ENCODE data around the gene CTNNA3.
"Not testable (repeated sequence)": the region's sequence is repeated elsewhere in the genome, so short reads cannot be mapped to it uniquely, and the experiment has no call there.

The CTNNA3 gene

DNA sequence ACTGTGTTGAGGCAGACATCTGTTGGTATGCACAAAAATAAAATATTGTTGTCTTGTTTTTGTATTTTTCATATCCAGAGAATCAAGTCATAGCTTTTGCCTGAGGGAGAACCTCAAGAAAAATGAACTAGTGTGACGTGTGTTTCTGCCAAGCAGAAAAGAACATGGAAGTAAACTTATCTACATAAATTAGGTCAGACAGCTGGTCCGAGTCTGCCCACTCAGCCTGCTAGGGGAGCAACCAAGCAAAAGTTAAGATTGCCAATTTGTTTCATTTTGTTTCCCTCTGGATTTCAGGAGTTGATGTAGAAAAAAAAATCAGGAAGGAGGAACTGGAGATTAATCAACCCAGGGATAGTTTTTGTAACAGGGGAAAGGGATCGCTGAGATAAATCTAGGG, 1342.6 kb downstream of the CTNNA3 start:
- no peak for FAIRE-seq
- no peak for DNase-seq (ENCODE audit: insufficient read length, low spot score)

DNA sequence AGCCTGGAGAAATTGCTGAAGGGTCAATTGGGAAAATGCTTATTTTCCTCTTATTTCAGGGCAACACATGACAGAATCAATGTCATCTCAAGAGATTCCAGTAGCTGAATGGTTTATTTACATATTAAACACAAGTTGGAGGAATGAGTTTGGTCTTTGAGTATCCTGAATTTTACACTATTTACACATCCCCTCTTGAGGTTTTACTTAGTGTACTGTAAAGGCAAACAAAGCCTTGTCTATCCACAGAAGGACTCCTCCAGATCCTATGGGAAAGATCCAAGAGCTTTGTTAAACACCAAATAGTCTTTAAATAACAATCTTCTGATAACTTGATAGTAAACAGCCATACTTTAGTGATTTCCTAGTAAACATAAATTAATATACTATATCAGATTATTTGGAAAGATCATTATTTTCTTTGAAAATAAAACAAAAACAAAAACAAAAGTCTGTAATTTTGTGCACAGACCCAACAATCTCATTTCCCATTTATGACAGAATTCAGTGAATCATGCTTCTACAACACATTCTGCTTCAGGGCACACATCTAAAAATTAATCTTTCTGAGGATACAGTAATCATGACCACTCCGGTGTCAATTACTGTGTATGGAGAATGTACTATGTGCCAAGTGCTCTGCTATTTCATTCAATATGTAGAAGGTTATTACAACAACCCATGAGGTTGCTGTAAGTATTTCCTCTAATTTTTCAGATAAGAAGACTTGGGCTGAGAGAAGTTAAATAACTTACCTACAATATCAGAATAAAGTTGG, 1345.2 kb downstream of the CTNNA3 start:
- FAIRE-seq = no peak
- no peak for DNase-seq (ENCODE audit: insufficient read length, low spot score)

DNA sequence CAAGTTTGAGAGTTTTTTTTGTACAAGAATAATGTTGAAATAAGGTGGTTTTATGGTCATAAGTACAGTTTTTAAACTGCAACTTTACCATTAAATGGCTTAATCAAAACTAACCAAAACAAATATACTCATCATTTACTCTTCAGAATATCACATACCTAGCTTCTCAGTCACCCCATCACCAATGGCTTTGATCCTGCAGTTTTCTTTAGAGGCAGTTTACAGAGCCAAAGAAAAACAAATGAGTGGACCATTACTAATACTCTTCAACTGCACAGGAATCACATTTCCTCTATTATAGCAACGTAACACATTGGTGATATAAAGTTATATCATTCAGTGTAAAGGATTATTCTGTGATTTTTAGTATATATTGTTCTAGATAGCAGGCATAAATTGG, 1346.3 kb downstream of the CTNNA3 start:
- FAIRE-seq (no peak), DNase-seq (ENCODE audit: insufficient read length, low spot score) (no peak)

GRCh38 chr10:66349076-66349475, 1346.9 kb downstream of the CTNNA3 start:
- DNase-seq (ENCODE audit: insufficient read length, low spot score) (no peak), FAIRE-seq (no peak)

DNA sequence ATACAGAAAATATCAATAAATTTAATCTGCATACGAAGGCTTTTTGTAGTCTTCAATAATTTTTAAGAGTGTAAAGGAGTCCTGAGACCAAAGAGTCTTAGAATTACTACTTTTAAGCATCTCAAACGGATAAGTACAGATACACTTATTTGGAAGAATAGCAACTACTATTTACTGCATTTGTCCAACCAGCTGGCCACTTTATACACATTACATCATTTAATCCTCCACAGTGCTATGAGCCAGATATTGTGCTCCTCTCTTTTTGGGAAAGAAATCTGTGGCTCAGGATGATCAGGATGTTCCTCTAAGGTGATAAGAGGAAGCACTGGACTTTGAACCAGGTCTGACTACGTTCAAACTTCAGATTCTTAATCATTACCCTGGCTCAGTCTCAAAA, 1358.8 kb downstream of the CTNNA3 start:
- DNase-seq (ENCODE audit: insufficient read length, low spot score) (no peak), FAIRE-seq (no peak)

- FAIRE-seq (no peak), DNase-seq (ENCODE audit: insufficient read length, low spot score) (no peak)
These were observed 1359.2 kb downstream of the CTNNA3 start for GRCh38 chr10:66336791-66337190.

DNA sequence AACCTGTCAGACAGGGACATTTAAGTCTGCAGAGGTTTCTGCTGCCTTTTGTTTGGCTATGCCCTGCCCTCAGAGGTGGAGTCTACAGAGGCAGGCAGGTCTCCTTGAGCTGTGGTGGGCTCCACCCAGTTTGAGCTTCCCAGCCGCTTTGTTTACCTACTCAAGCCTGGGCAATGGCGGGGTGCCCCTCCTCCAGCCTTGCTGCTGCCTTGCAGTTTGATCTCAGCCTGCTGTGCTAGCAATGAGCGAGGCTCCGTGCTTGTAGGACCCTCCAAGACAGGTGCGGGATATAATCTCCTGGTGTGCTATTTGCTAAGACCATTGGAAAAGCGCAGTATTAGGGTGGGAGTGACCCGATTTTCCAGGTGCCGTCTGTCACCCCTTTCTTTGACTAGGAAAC, 1360.2 kb downstream of the CTNNA3 start:
- DNase-seq (ENCODE audit: insufficient read length, low spot score); FAIRE-seq: not testable (repeated sequence)

DNA sequence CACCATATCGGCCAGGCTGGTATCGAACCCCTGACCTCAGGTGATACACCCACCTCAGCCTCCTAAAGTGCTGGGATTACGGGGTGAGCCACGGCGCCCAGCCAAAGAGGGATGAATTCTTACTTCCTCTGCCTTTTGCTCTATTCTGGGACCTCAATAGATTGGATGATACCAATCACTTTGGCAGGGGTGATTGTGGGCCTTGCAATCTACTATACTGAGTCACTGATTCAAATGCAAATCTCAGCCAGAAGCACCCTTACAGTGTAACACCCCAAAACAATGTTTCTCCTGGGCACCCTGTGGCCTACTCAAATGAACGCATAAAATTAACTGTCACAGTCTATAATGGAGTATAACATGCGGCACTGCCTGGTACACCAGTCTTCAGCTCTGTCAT, 1366.8 kb downstream of the CTNNA3 start:
- DNase-seq (ENCODE audit: insufficient read length, low spot score) (no peak), FAIRE-seq (no peak)

DNA sequence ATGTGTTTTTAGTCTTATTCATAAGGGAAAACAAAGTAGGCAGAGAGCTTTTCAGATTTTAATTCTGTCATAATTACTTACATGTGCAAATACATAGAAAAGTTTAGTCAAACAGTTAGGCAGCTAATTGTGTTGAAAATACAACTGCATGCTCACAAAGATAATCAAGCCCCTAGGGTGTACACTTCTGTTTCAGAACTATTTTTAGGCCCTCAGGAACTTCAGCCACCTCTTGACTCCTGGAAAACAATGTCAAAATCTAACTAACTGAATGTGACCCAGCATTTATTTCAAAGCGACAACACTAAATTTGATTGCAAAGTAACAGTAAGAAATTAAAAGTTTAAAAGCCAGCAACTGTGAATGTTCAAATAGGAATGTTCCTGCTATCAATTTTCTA, 1369.1 kb downstream of the CTNNA3 start:
- no peak for FAIRE-seq
- DNase-seq (ENCODE audit: insufficient read length, low spot score) = no peak

GRCh38 chr10:66322777-66323176, 1373.2 kb downstream of the CTNNA3 start:
- DNase-seq (ENCODE audit: insufficient read length, low spot score) = no peak
- no peak for FAIRE-seq

DNA sequence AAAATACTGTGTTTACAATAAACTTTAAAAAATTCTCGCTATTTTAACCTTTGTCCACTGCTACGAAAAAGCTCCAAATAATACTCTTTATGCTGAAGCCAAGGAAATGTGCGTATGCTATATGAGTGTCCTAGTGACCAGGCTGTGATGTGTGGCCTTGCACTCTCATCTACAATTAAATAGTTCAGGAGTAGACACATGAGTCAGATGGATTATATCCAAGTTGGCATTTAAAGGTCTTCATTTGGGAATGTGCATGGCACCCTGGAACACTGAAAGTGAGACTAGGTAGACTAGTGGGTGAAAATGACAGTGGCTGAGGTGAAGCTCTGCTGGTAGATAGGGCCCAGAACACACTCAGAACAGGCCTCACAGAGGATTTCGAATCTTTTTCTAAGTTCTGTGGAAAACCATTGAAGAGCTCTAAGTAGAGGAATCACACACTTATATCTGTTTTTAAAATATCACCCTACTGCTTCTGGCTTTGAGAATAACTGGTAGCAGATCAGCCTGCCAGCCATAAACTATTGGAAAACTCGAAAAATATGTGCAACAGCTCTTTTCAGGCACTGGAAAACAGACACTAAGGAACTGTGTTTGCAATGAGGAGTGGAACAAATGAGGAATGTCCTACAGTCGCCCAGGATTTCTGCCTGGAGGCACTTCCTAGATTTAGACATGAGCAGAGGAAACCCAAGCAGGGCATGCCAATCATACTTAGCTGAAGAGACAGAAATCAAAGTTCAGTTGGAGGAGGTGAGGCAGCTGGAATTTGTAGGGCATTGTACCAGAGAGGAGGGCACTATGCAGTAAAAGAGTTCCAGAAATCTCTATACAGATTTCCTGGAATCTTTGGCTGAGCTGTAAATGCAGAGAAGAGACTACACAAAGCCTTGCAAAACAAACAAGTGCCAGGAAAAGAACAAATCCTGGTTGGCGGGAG, 1374.0 kb downstream of the CTNNA3 start:
- FAIRE-seq = no peak

DNA sequence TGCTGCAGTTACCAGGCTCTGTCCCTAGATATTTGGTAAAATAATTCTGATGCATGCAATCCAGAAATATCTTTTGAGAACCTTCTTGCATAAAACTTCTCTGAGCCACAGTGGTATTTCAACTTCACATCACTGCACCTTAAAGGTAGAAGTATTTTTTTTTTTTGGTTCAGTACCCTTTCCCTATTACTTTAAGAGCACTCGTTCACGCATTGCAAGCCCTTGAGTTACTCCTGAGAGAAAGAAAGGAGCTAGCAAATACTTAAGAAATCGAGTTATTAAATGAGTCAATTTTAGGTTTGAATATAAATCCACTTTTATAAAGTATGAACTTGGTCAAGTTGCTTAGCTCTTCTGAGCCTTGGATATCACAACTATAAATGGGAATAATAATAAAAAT, 1377.2 kb downstream of the CTNNA3 start:
- FAIRE-seq (no peak), DNase-seq (ENCODE audit: insufficient read length, low spot score) (no peak)

More for the DNA sequence above, 1374.0 kb downstream of the CTNNA3 start:
- DNase-seq (ENCODE audit: insufficient read length, low spot score) = no peak

- DNase-seq (ENCODE audit: insufficient read length, low spot score) = no peak
- no peak for FAIRE-seq
These were observed 1388.2 kb downstream of the CTNNA3 start for GRCh38 chr10:66307826-66308225.

DNA sequence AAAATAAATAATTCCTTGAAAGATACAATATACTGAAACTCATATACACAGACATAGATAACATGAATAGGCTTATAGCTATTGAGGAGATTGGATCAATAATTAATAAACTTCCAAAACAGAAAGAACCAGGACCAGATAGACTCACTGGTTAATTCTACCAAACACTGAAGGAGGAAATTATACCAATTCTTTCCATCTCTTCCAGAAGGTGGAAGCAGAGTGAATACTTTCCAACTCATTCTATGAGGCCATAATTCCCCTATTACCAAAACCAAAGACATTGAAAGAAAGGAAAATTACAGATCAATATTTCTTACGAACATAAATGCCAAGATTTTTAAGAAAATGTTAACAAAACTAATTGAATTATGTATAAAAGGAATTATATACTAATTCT, 1394.9 kb downstream of the CTNNA3 start:
- DNase-seq (ENCODE audit: insufficient read length, low spot score) (no peak), FAIRE-seq (no peak)

- FAIRE-seq (no peak), DNase-seq (ENCODE audit: insufficient read length, low spot score) (no peak)
These were observed 1400.4 kb downstream of the CTNNA3 start for GRCh38 chr10:66295602-66296001.

DNA sequence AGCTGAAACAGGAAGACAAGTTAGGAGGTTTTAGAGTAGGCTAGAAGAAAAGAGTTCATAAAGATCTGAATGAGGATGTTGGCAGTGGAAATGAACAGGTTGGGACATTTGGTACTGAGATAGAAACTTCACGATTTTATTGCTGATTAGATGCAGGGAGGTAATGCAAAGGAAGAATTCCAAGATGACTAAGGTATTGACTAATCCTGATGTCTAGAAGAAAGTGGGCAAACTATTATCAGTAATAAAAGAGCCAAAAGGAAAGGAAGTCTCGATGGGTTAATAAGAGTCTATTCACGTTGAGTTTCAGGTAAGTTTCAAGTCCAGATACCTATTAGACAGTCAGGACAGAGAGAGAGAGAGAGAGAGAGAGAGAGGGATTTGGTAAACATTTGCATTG, 1401.5 kb downstream of the CTNNA3 start:
- DNase-seq (ENCODE audit: insufficient read length, low spot score) = no peak
- no peak for FAIRE-seq

DNA sequence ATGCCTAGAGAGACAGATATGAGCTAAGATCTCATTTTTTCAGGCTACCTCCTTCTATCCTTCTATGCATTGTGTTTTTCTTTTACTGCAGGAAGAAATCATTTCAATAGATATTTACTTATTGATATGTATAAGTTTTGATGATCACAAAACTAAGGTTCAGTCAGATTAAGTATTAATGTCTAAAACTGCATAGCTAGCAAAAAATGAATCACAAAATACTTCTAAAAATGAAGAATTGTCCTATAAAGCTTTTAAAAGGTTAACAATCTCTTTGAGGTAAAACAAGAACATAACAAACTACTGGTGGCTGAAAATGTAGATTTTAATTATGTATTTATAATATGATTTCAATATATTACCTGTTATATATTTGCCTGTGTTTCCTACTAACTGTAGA, 1403.1 kb downstream of the CTNNA3 start:
- DNase-seq (ENCODE audit: insufficient read length, low spot score) = no peak
- FAIRE-seq = no peak

DNA sequence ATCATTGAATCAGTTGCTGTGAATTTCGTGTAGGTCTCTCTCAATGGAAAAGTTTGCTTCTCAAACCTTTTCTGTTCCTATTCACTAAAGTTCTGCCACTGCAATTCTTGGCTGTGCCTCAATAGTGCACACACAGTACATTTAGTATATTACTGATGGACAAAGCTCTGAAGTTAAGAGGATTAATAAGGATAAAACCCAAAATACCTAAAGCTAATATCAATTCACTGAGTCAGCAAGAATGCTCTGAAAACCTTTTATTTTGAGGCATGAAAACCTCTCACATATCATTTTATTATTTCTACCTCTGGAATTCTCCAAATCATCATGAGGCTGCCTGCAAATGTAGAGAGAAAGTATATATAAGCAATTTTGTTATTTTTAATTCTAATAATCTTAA, 1403.5 kb downstream of the CTNNA3 start:
- FAIRE-seq = no peak
- DNase-seq (ENCODE audit: insufficient read length, low spot score) = no peak

DNA sequence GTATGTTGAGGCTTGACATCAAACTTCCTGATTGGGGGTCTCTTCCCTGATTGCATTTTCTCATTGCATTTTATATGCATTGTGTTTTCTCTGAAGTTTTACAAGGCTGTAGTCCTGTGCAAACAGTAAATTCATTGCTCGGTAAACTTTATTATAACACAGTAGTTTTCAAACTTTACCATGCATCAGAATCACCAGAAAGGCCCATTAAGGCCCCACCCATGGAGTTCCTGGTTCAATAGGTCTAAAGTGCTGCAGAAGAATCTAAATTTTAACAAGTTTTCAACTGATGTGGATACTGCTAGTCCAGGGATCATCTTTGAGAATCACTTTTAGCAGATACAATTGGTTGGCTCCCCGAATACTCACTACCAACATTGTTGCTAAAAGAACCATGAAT, 1404.9 kb downstream of the CTNNA3 start:
- DNase-seq (ENCODE audit: insufficient read length, low spot score) (no peak), FAIRE-seq (no peak)

- no peak for DNase-seq (ENCODE audit: insufficient read length, low spot score)
- no peak for FAIRE-seq
These were observed 1411.4 kb downstream of the CTNNA3 start for GRCh38 chr10:66284621-66285020.

DNA sequence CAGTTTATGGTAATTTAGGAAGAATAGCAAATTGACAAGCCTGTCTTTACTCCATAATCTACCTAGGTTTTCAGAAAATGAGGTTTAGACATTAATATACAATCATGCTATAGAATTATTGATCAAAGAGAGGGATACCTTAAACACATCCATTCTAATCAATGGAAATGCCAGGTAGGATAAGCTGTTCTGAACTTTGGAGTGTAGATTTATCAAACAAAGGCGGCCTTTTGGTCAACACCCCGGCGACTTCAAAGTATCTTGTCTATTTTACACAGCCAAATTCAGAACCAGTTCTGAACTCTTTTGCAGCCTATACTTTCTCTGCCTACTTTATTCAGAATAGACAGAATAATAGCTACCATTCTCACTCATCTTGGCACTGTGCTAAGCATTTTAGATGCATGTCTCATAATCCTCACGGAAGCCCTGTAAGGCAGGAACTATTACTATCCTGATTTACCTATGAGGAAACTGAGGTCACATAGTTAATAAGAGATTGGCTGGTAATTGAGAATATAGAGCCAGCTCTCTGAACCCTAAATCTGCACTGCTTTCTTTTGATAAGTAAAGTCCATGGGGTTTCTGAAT, 1412.0 kb downstream of the CTNNA3 start:
- no peak for DNase-seq (ENCODE audit: insufficient read length, low spot score)
- no peak for FAIRE-seq

Measured in GM19239 (cell line).